ENCODE measurements around the gene JMJD6.

Gene JMJD6

DNA sequence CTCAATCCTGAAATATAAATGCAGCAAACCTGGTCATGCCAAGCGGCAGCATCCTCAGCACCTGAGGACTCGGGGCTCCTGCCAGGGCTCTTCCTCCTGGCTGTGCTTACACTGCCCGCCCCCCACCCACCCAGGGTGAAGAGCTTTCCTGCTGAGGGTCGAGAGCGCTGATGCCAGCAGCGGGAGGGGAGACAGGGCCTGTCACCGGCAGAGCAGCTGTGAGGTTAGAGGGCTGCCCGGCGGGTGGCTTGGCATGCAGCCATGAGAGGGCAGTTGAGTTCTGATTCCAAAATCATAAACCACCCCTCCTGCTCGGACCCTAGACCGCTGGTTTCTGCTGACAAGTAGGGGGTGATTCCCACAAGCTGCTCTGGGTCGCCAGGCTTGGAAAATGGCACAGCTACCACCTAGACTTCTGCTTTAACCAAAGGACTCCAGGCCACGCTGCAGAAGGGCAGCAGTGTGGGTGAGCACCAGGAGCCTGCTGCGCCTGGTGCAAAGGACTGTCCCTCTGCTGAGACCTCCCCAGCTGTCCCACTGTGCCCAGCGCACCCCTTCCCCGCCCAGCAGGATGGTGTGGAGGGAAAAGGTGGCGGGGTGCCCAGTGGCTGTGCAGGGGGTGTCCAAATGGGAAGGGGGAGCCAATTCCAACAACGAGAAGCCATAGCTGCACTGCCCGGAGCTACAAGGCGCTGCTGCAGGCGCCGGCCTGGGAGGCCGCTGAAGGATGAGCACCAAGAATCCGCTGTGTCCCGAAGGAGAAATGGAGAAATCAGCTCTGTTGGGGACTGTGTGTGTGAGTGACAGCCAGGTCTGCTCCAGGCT, 42.3 kb downstream of the JMJD6 start:
- no peak for TF ChIP-seq GATA2 (IDR thresholded peaks at IDR 0.05; ENCODE audit: low read depth, low read length)
- no peak for TF ChIP-seq GATA3 (IDR thresholded peaks at IDR 0.05; ENCODE audit: low read depth, low read length)

DNA sequence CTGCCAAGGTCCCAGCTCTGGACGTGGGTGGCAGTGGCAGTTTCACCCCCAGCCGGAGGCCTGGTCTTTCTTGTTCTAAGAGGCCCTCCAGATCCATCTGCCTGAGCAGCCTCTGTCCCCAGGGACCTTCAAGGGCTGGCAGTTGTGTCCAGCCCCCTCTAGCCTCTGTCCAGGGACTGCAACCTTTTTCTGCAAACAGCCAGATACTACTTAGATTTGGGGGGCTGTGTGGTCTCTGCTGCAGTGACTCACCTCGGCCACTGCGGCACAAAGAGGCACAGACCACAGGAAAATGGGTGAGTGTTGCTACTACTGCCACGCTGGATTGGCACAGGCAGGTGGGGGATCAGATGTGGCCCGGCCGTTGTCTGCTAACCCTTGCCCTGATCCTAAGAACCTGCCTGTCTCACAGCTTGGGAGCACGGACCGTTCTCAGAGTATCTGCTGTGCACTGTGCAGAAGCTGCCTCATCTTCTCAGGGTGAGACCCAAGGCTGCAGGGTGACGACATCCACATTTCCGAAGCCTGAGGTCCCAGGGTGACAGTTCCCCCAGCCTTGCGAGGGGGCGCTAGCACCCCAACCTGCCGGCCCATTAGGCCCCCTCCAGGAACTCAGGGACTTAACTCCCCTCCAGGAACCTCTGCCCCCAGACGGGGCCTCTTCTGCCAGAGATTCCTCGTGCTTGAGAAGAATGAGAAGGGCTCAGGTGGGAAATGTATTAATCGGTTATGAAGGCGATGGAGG, 43.2 kb downstream of the JMJD6 start:
- TF ChIP-seq GATA2 (IDR thresholded peaks at IDR 0.05; ENCODE audit: low read depth, low read length), result no peak
- no peak for TF ChIP-seq GATA3 (IDR thresholded peaks at IDR 0.05; ENCODE audit: low read depth, low read length)

DNA sequence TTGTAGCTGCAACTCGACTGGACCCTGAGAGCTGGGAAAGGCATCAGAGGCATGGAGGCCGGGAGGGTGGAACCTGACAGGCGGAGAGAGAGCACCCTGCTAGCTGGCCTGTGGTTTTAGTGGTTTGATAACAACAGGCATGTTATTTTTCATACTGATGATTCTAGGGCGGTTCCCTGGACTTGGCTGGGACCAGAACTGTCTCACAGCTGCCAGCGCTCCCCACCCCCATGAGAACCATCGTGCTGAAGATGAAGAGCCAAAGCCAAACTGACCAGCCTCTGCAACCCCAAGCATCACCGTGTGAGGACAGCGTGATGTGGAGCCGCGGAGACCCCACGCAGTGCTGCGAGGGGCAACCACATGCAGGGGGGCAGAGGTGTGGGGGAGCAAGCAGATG, 44.1 kb downstream of the JMJD6 start:
- TF ChIP-seq GATA3 (IDR thresholded peaks at IDR 0.05; ENCODE audit: low read depth, low read length) (no peak), GATA2 (IDR thresholded peaks at IDR 0.05; ENCODE audit: low read depth, low read length) (no peak)

DNA sequence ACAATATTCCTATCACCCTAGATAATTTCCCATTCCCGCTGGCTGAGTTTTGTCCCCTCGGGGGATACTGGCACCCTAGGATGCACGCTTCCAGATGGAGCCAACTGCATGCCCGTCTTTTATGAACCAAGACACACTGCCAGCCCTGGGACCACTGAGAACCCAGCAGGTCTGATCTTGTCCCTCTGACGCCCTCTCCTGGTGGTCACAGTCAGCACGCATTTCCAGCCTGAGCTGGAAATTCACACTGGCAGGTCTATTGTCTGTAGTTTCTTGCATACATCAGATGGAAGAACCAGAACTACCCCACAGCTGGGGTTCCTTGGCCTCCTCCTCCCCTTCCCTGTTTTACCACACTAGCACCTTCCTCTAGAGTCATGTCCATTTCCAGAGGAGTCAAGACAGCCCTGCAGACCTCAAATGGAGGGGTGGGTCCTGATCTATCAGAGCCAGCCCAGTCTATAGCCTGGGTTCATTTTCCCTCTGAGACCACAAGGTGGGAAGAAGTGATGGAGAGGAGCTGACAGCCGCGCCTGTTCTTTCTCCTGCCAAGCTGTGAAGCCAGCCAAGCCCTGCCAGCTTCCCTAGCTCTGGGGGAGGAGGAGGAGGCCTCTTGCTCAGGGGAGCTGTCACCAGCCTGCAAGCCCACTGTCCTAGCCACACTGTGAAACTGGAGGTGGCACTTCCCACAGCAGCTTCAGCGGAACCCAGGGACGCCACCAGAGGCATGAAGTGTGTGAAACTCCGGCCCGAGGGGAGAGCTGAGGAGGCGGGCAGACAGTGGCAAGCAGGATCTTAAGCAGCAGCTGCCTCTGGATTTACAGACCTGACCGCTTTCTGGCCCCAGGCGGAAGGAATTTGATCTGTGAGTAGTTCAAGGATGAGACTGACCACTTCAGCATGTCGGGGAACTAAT, 44.9 kb downstream of the JMJD6 start:
- TF ChIP-seq GATA3 (IDR thresholded peaks at IDR 0.05; ENCODE audit: low read depth, low read length), result no peak
- TF ChIP-seq GATA2 (IDR thresholded peaks at IDR 0.05; ENCODE audit: low read depth, low read length), result no peak

DNA sequence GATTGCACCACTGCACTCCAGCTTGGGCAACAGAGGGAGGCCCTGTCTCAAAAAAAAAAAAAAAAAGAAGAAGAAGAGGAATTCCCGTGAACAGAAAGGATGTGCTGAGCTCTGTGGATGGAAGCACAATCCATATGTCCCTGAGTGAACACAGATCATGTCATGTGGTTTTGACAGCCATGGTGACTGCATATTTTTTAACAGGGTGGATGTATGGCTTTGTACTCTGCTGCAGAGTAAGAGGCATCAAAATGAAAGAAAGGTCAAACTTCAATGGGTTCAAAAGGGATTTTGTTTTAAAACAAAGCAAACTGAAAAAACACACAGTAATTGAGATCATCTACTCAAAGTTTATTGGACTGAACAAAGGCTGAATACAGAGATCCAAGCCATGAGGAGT, 47.2 kb downstream of the JMJD6 start:
- no peak for TF ChIP-seq GATA2 (IDR thresholded peaks at IDR 0.05; ENCODE audit: low read depth, low read length)
- TF ChIP-seq GATA3 (IDR thresholded peaks at IDR 0.05; ENCODE audit: low read depth, low read length), result no peak

DNA sequence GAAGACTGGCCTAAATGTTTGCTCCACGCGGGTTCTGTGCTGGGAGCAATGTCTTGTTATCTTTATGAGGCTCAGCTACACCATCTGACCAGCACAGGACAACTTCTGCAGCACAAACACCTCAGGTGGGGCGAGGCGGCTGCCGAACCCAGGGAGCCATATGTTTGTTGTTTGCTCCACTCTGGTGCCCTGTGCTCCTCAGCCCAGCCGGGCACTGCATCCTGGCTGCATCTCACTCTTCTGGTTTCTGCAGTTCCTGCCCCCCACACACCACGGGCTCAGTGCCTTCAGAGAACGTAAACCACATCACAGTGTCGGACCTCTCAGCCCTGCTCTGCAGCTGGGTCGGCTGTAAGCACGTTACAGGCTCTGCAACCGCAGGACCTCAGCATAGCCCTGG, 48.1 kb downstream of the JMJD6 start:
- TF ChIP-seq GATA3 (IDR thresholded peaks at IDR 0.05; ENCODE audit: low read depth, low read length), result no peak
- no peak for TF ChIP-seq GATA2 (IDR thresholded peaks at IDR 0.05; ENCODE audit: low read depth, low read length)

DNA sequence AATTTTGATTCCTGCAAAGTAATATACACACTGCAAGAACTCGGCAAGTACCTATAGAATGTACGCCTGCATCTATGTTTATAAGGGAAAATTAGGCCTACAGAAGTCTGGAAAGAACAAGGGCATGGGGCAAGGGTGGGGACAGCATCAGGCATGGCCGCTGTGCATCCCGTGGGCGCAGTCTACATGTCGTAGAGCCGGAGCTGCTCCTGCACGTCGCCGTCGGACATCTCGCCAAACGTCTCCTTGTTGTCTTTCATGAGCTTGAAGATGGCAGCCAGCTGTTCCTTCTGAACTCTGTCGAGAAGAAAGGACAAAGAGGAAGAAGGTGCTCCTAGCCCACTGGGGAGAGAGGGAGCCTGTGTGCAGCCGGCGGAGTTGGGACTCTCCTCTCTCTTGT, 49.0 kb downstream of the JMJD6 start:
- TF ChIP-seq GATA3 (IDR thresholded peaks at IDR 0.05; ENCODE audit: low read depth, low read length) (no peak), GATA2 (IDR thresholded peaks at IDR 0.05; ENCODE audit: low read depth, low read length) (no peak)

DNA sequence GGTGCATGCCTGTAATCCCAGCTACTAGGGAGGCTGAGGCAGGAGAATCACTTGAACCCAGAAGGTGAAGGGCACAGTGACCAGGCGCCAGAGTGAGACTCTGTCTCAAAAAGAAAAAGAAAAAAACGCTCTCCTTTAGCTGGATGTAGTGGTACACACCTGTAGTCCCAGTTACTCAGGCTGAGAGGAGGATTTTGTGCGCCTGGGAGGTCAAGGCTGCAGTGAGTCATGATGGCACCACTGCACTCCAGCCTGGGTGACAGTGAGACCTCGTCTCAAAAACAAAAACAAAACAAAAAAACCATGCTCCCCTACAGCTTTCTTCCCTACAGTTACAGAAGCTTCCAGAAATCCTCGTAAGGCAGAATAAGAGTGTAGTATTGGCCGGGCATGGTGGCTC, 49.8 kb downstream of the JMJD6 start:
- no peak for TF ChIP-seq GATA3 (IDR thresholded peaks at IDR 0.05; ENCODE audit: low read depth, low read length)
- no peak for TF ChIP-seq GATA2 (IDR thresholded peaks at IDR 0.05; ENCODE audit: low read depth, low read length)

DNA sequence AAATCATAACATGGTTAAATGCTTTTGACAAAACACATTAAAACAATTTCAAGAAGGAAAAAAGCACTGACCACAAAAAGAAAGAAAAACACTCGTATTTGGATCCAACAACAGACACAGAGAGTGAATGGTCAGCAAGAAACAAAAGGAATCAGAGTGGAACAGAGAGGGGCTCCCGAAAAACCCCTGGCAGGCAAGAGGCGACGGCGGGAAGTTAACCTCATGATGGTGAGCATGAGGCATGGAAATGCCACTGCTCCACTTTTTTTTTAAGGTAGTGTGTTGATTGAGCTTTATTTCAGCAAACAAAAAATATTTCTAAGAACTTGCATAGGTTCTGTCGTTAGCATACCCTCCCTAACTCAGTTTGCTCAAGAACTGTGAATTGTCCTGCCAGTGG, 50.8 kb downstream of the JMJD6 start:
- TF ChIP-seq GATA2 (IDR thresholded peaks at IDR 0.05; ENCODE audit: low read depth, low read length) (no peak), GATA3 (IDR thresholded peaks at IDR 0.05; ENCODE audit: low read depth, low read length) (no peak)

DNA sequence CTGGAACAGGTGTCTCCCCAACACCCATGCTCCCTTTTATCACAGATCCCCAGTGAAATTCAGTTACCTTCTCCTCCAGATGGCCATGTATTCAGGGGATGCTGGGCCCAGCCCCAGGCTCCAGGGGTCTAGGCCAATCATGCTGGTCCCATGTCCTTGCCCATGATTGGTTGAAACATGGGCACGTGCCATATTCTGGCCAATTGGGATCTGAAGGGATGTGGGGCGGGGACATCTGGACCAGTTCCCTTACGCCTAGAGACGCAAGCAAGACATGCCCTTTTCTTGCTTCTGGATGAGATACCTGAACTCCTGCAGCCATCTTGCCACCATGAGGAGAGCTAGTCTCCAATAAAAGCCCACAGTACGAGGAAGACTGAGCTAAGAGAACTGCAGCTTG, 51.8 kb downstream of the JMJD6 start:
- TF ChIP-seq GATA3 (IDR thresholded peaks at IDR 0.05; ENCODE audit: low read depth, low read length), result no peak
- no peak for TF ChIP-seq GATA2 (IDR thresholded peaks at IDR 0.05; ENCODE audit: low read depth, low read length)

DNA sequence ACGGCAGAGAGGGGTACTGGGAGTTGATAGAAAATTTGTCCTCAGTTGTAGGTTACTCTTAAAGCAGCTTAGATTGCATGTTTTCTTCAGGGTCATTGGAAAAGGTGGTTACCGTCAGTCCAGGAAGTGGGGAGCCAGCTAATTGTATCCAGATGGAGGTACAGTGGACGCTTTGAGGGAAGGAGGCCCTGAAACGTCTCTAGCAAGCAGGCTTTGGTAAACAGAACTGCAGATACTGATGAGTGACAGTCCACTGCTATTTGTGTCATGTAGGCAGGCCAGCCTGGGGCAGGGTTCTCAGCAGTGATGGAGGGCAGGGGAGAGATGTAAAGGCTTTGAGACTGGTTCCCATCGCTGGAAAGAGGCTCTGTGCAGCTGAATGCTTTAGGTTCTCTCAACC, 52.7 kb downstream of the JMJD6 start:
- TF ChIP-seq GATA3 (IDR thresholded peaks at IDR 0.05; ENCODE audit: low read depth, low read length), result no peak
- TF ChIP-seq GATA2 (IDR thresholded peaks at IDR 0.05; ENCODE audit: low read depth, low read length), result no peak

DNA sequence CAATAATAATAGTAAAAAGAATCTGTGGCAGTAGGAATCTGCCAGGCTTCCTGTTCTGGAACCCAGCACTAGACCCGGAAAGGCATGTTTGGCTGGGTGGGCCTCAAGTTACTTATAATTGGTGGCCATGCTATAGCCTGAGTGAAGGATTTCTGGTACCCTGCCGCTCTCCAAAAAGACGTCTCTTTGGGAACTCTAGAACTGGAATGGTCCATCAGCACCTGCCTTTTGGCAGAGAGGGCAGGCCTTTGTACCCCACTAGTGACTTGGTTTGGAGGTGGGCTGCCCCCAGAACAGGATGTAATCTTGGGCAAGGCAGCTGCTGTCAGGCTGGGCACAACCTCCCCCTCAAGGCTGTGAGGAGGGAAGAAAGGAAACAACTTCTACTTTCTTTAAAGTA, 53.5 kb downstream of the JMJD6 start:
- TF ChIP-seq GATA3 (IDR thresholded peaks at IDR 0.05; ENCODE audit: low read depth, low read length) (no peak), GATA2 (IDR thresholded peaks at IDR 0.05; ENCODE audit: low read depth, low read length) (no peak)

DNA sequence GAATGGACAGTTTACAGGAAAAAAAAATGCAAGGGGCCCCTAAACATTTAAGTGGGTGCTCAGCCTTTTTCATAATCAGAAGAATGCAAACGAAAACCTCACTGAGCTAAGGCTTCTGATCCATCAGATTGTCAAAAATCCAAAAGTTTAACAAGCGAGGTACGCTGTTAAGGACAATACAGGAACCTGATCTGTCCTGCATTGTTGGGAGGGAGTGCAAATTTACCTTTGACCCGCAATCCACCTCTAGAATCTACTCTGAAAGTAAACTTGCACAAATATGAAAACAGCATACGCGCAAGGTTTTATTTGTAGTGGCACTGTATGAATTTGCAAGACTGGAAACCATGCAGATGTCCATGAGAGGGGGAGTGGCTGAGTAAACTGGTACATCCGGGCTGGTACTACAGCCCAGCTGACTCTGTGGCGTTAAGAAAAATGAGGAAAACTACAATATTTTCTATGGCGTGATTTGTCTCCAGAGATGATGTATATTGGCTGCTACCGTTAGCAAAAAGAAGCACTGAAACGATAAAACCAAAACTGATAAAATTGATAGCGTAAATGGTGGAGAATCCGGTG, 54.0 kb downstream of the JMJD6 start:
- TF ChIP-seq GATA3 (IDR thresholded peaks at IDR 0.05; ENCODE audit: low read depth, low read length) (no peak), GATA2 (IDR thresholded peaks at IDR 0.05; ENCODE audit: low read depth, low read length) (no peak)

DNA sequence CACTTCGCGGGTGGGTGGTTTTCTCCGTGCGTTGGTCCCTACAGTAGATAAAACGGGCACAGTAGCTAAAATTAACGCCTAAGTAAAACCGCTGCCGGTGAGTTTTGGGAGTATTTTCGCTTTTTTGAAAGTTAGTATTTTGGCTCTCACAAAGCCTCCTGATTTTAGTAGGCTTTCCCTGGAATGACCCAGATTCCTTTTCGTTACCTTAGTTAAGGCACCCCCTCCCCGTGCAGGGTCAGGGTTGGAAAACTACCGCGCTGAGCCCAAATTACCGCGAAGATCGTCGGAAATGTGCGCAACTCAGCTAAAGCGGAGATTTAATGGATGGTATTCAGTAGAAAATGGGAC, 54.5 kb downstream of the JMJD6 start:
- no peak; the same call in 1 of the 2 replicates for TF ChIP-seq GATA2 (IDR thresholded peaks at IDR 0.05; ENCODE audit: low read depth, low read length)
- no peak for TF ChIP-seq GATA3 (IDR thresholded peaks at IDR 0.05; ENCODE audit: low read depth, low read length)

All from SH-SY5Y (cell line).